ENCODE measurements around the gene ODAD2. TPM values are rescaled to one million over a fixed set of nuclear protein-coding genes. Genes with fewer than 3 reads are reported as not detected.
A peak's percentile ranks its signal among the peaks of the same experiment; 100 is the strongest.

ODAD2 gene
- total and polyA plus RNA-seq, 5 donors from 2014 or later = not detected

DNA sequence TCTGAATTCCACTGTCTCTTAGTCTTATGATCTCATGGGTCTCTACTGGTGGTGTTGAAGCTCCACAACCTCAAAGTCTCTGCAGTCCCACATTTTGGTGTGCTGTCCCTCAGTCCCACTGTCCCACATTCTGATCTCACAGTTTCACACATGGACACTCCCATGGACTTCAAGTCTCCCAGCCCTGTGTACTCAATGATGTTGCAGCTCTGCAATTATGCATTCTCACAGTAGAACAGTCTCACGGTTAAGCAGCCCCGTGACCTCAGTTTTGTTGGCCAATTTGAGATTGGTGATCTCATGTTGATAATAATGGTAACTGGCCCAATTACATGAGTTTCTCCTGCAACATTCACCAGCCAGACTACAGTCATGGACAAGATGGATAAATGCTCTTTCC, 109.4 kb downstream of the ODAD2 start:
- Mint-ChIP-seq H3K27me3 (no peaks in the 10 kb centered on the region), H3K27ac (no peak overlapping the region), H3K4me3 (no peak overlapping the region), H3K36me3 (no peaks in the 10 kb centered on the region), H3K4me1 (no peaks in the 10 kb centered on the region), H3K9me3 (peaks cover 0 to 8% (median 2%) of the 10 kb centered on the region in 7 donors)
- Histone ChIP-seq H3K36me3 (ENCODE audit: control insufficient read depth, insufficient read depth, low read length) (no peaks in the 10 kb centered on the region), H3K27me3 (ENCODE audit: control insufficient read depth, insufficient read depth, low read length) (no peaks in the 10 kb centered on the region), H3K4me3 (ENCODE audit: low read depth, low read length) (no peak overlapping the region), H3K27ac (ENCODE audit: insufficient read depth, low read length, poor library complexity, severe bottlenecking) (no peak overlapping the region), H3K9me3 (ENCODE audit: control insufficient read depth in 2 of 2, low read length in 2 of 2) (no peaks in the 10 kb centered on the region), H3K4me1 (ENCODE audit: control insufficient read depth, insufficient read depth, low read length, poor library complexity, severe bottlenecking) (no peaks in the 10 kb centered on the region)
- DNase-seq (no peak), ATAC-seq (ENCODE audit: low read depth in 2 of 2) (no peak)

DNA sequence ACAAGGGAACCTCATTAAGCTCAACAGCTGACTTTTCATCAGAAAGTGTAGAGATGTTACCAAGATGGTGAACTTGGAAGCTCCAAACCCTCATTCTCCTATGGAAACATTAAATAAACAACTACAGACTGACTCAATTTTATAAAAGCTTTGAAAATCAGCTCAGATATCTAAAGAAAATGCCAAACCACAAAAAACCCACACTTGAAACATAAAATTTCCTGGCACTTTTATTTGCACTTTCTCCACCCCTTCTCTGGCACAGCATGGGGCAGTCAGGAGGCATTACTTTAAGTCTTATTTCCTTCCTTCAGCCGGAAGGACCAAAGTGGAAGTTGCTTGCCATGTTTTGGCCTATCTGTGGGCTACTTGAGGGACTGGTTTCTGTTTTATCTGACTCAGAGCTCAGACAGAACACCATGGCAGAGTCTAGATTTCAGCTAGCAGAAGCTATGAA, 114.7 kb downstream of the ODAD2 start:
- Mint-ChIP-seq H3K27ac (no peak overlapping the region), H3K27me3 (peaks cover 4% of the 10 kb centered on the region), H3K4me1 (no peaks in the 10 kb centered on the region), H3K9me3 (peaks cover 0 to 9% (median 2%) of the 10 kb centered on the region in 7 donors), H3K4me3 (no peak overlapping the region), H3K36me3 (no peaks in the 10 kb centered on the region)
- no peaks in the 10 kb centered on the region for H3K36me3 ChIP-seq (ENCODE audit: control insufficient read depth, insufficient read depth, low read length)
- no peaks in the 10 kb centered on the region for H3K27me3 ChIP-seq (ENCODE audit: control insufficient read depth, insufficient read depth, low read length)
- H3K4me1 ChIP-seq (ENCODE audit: control insufficient read depth, insufficient read depth, low read length, poor library complexity, severe bottlenecking) = no peaks in the 10 kb centered on the region
- ATAC-seq (ENCODE audit: low read depth in 2 of 2) = no peak
- H3K9me3 ChIP-seq (ENCODE audit: control insufficient read depth in 2 of 2, low read length in 2 of 2) = no peaks in the 10 kb centered on the region
- H3K4me3 ChIP-seq (ENCODE audit: low read depth, low read length) = no peak overlapping the region
- DNase-seq = peak in 1 of 3 donors; percentile 1
- H3K27ac ChIP-seq (ENCODE audit: insufficient read depth, low read length, poor library complexity, severe bottlenecking) = no peak overlapping the region

DNA sequence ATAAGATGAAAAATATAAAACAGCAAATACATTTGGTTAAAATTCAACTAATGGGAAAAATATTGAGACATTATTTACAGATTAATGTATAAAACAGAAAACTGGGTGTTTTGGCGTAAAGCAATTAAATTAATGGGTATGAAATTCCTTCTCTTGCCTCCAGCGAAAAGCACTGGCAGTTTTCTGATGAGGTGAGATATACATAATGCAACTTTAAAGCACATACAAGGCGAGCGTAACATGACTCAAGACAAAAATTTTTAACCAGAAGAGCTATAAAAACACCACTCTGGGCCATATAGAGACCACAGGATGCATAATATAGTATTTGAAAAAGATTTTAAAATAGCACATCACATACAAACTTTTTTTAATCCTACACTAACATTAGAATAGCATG, 120.6 kb downstream of the ODAD2 start:
- Mint-ChIP-seq H3K27ac (no peak overlapping the region), H3K27me3 (peaks cover 4% of the 10 kb centered on the region), H3K9me3 (peaks cover 0 to 3% (median 0%) of the 10 kb centered on the region in 7 donors), H3K4me3 (no peak overlapping the region), H3K4me1 (no peaks in the 10 kb centered on the region), H3K36me3 (no peaks in the 10 kb centered on the region)
- Histone ChIP-seq H3K27ac (ENCODE audit: insufficient read depth, low read length, poor library complexity, severe bottlenecking) (no peak overlapping the region), H3K4me3 (ENCODE audit: low read depth, low read length) (no peak overlapping the region), H3K27me3 (ENCODE audit: control insufficient read depth, insufficient read depth, low read length) (no peaks in the 10 kb centered on the region), H3K36me3 (ENCODE audit: control insufficient read depth, insufficient read depth, low read length) (no peaks in the 10 kb centered on the region), H3K4me1 (ENCODE audit: control insufficient read depth, insufficient read depth, low read length, poor library complexity, severe bottlenecking) (no peaks in the 10 kb centered on the region), H3K9me3 (ENCODE audit: control insufficient read depth in 2 of 2, low read length in 2 of 2) (no peaks in the 10 kb centered on the region)
- no peak for ATAC-seq (ENCODE audit: low read depth in 2 of 2)
- no peak for DNase-seq

DNA sequence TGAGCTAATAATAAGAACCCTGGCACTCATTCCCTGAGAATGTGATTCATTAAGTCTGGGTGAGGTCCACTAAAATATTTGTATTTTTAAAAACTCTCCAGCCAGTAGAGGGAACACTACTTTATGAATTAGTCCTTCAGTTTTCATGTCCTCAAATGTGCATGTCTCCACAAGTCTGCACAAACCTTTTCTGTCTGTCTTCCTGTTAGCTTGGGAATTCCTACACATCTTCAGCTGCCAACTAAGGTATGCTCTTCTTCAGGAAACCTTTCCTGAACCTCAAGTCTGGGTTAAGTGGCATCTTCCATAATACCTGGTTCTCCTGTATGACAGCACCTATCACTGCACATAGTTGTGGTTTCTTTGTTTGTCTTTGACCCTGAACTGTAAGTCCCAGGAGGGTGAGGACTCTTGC, 133.7 kb downstream of the ODAD2 start:
- Histone ChIP-seq H3K27me3 (ENCODE audit: control insufficient read depth, insufficient read depth, low read length) (no peaks in the 10 kb centered on the region), H3K36me3 (ENCODE audit: control insufficient read depth, insufficient read depth, low read length) (no peaks in the 10 kb centered on the region), H3K4me1 (ENCODE audit: control insufficient read depth, insufficient read depth, low read length, poor library complexity, severe bottlenecking) (no peaks in the 10 kb centered on the region), H3K27ac (ENCODE audit: insufficient read depth, low read length, poor library complexity, severe bottlenecking) (no peak overlapping the region), H3K9me3 (ENCODE audit: control insufficient read depth in 2 of 2, low read length in 2 of 2) (no peaks in the 10 kb centered on the region), H3K4me3 (ENCODE audit: low read depth, low read length) (no peak overlapping the region)
- Mint-ChIP-seq H3K27me3 (peaks cover 4% of the 10 kb centered on the region), H3K36me3 (no peaks in the 10 kb centered on the region), H3K9me3 (peaks cover 0 to 7% (median 3%) of the 10 kb centered on the region in 7 donors), H3K27ac (no peak overlapping the region), H3K4me1 (no peaks in the 10 kb centered on the region), H3K4me3 (no peak overlapping the region)
- ATAC-seq (ENCODE audit: low read depth in 2 of 2) (no peak), DNase-seq (no peak)

DNA sequence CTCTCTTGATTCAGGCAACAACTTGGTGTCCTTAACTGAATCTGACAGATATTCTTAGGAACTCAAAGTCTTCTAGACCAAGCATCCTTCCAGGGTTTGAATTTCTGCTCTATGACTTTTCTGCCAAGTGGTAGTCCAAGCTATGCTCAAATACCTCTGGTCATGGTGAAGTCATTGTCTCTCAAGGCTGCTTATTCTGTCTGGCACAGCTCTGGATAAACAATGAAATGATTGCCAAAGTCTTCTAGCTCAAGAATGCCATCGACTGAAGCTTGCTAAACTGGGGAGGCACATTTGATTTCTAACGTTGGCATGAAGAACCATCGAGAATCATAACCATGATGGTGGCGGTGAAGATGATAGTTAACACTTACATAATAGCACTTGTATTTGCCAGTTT, 137.1 kb downstream of the ODAD2 start:
- Histone ChIP-seq H3K9me3 (ENCODE audit: control insufficient read depth in 2 of 2, low read length in 2 of 2) (no peaks in the 10 kb centered on the region), H3K4me3 (ENCODE audit: low read depth, low read length) (no peak overlapping the region), H3K4me1 (ENCODE audit: control insufficient read depth, insufficient read depth, low read length, poor library complexity, severe bottlenecking) (no peaks in the 10 kb centered on the region), H3K27me3 (ENCODE audit: control insufficient read depth, insufficient read depth, low read length) (no peaks in the 10 kb centered on the region), H3K36me3 (ENCODE audit: control insufficient read depth, insufficient read depth, low read length) (no peaks in the 10 kb centered on the region), H3K27ac (ENCODE audit: insufficient read depth, low read length, poor library complexity, severe bottlenecking) (no peak overlapping the region)
- Mint-ChIP-seq H3K27ac (no peak overlapping the region), H3K27me3 (peaks cover 4% of the 10 kb centered on the region), H3K9me3 (peaks cover 0 to 3% (median 0%) of the 10 kb centered on the region in 7 donors), H3K36me3 (no peaks in the 10 kb centered on the region), H3K4me3 (no peak overlapping the region), H3K4me1 (no peaks in the 10 kb centered on the region)
- ATAC-seq (ENCODE audit: low read depth in 2 of 2) (no peak), DNase-seq (no peak)

DNA sequence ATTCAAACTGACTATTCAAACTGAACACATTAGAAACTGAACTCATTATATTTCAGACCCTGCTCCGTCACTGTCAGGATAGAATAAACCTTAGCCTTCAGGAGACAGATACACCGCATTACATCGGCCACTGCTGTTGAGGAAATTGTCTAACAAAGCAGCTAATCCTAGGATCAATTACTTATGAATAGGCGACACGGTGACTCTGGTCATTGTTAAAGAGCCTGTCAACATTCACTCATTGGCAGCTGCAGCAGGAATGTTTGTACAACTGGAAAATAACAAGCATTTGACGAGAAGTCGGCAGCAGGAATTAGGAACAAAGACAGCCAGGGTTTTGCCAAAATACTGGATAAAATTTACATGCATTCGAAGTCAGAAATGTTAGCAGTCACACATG, 141.3 kb downstream of the ODAD2 start:
- Mint-ChIP-seq H3K4me3 (no peak overlapping the region), H3K27me3 (peaks cover 5% of the 10 kb centered on the region), H3K27ac (no peak overlapping the region), H3K4me1 (no peaks in the 10 kb centered on the region), H3K36me3 (no peaks in the 10 kb centered on the region), H3K9me3 (no peaks in the 10 kb centered on the region)
- H3K27me3 ChIP-seq (ENCODE audit: control insufficient read depth, insufficient read depth, low read length) = no peaks in the 10 kb centered on the region
- H3K27ac ChIP-seq (ENCODE audit: insufficient read depth, low read length, poor library complexity, severe bottlenecking) = no peak overlapping the region
- ATAC-seq (ENCODE audit: low read depth in 2 of 2) = no peak
- no peaks in the 10 kb centered on the region for H3K36me3 ChIP-seq (ENCODE audit: control insufficient read depth, insufficient read depth, low read length)
- no peak overlapping the region for H3K4me3 ChIP-seq (ENCODE audit: low read depth, low read length)
- H3K9me3 ChIP-seq (ENCODE audit: control insufficient read depth in 2 of 2, low read length in 2 of 2) = no peaks in the 10 kb centered on the region
- no peak for DNase-seq
- no peaks in the 10 kb centered on the region for H3K4me1 ChIP-seq (ENCODE audit: control insufficient read depth, insufficient read depth, low read length, poor library complexity, severe bottlenecking)

DNA sequence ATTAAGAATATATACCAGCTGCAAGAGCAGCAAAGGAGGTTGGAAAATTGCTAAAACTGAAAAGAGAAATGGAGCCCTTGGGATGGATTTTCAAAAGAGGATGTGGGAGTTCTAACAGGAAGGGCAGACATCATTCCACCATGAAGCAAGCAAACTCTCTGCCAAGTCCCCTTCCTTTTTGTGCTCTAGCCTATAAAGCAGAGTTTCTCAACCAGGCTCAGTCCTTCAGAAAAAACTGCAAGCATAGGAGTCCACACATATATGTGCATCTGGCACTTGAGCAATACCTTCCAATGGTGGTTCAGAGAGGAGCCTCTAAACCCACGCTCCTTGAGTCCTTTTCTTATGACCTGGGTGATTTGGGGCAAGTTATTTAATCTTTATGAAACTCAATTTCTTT, 154.7 kb downstream of the ODAD2 start:
- Mint-ChIP-seq H3K27ac (no peak overlapping the region), H3K4me3 (no peak overlapping the region), H3K9me3 (peaks cover 0 to 16% (median 5%) of the 10 kb centered on the region in 7 donors), H3K4me1 (no peaks in the 10 kb centered on the region), H3K36me3 (no peaks in the 10 kb centered on the region), H3K27me3 (peaks cover 4% of the 10 kb centered on the region)
- Histone ChIP-seq H3K27ac (ENCODE audit: insufficient read depth, low read length, poor library complexity, severe bottlenecking) (no peak overlapping the region), H3K4me3 (ENCODE audit: low read depth, low read length) (no peak overlapping the region), H3K36me3 (ENCODE audit: control insufficient read depth, insufficient read depth, low read length) (no peaks in the 10 kb centered on the region), H3K27me3 (ENCODE audit: control insufficient read depth, insufficient read depth, low read length) (no peaks in the 10 kb centered on the region), H3K4me1 (ENCODE audit: control insufficient read depth, insufficient read depth, low read length, poor library complexity, severe bottlenecking) (no peaks in the 10 kb centered on the region), H3K9me3 (ENCODE audit: control insufficient read depth in 2 of 2, low read length in 2 of 2) (no peaks in the 10 kb centered on the region)
- ATAC-seq (ENCODE audit: low read depth in 2 of 2) = no peak
- no peak for DNase-seq

DNA sequence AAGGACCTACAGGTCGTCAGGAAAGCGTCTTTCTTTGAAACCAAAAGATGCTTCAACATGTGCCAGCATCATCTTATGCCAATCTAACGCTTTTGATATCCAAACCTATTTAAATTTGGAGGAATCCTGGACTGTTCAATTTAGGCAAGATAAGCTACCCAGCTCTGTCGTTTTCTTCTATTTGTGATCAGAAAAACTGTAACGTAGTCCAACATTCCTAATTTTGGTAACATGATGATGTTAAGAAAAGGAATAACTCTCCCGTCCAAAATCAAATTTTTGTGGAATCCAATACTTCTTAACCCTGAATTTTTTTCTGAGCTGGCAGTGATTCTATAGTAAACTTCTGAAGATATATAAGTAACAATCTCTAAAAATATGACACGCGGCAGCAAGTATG, 160.0 kb downstream of the ODAD2 start:
- Histone ChIP-seq H3K4me1 (ENCODE audit: control insufficient read depth, insufficient read depth, low read length, poor library complexity, severe bottlenecking) (no peaks in the 10 kb centered on the region), H3K4me3 (ENCODE audit: low read depth, low read length) (no peak overlapping the region), H3K27me3 (ENCODE audit: control insufficient read depth, insufficient read depth, low read length) (no peaks in the 10 kb centered on the region), H3K36me3 (ENCODE audit: control insufficient read depth, insufficient read depth, low read length) (no peaks in the 10 kb centered on the region), H3K27ac (ENCODE audit: insufficient read depth, low read length, poor library complexity, severe bottlenecking) (no peak overlapping the region), H3K9me3 (ENCODE audit: control insufficient read depth in 2 of 2, low read length in 2 of 2) (no peaks in the 10 kb centered on the region)
- Mint-ChIP-seq H3K9me3 (no peaks in the 10 kb centered on the region), H3K4me1 (no peaks in the 10 kb centered on the region), H3K27ac (no peak overlapping the region), H3K36me3 (no peaks in the 10 kb centered on the region), H3K4me3 (no peak overlapping the region), H3K27me3 (peaks cover 5% of the 10 kb centered on the region)
- ATAC-seq (ENCODE audit: low read depth in 2 of 2) = no peak
- DNase-seq = no peak
